A673 (cell line): ENCODE results near the gene ALPK3.

ENCODE experiments used
- EZH2 ChIP-seq: fragments of 200-600 bp; sonication (generic); IDR thresholded peaks from 2 replicates; pipeline ENCODE4 v1.6.1; 2017; ENCODE audit warnings: borderline replicate concordance, low read depth, mild to moderate bottlenecking, mixed read lengths, antibody characterized with exemption, low read length; ENCODE audit not compliant: poor library complexity, severe bottlenecking
- TF ChIP-seq, protein P1 (sequence below): fragments of 300-800, 200-600 bp; sonication (generic); conservative IDR thresholded peaks from 2 replicates; pipeline ENCODE4 v1.5.1; 2017; ENCODE audit warnings: low read depth, mild to moderate bottlenecking, antibody characterized with exemption, low read length, moderate library complexity, mixed read lengths

DNA sequence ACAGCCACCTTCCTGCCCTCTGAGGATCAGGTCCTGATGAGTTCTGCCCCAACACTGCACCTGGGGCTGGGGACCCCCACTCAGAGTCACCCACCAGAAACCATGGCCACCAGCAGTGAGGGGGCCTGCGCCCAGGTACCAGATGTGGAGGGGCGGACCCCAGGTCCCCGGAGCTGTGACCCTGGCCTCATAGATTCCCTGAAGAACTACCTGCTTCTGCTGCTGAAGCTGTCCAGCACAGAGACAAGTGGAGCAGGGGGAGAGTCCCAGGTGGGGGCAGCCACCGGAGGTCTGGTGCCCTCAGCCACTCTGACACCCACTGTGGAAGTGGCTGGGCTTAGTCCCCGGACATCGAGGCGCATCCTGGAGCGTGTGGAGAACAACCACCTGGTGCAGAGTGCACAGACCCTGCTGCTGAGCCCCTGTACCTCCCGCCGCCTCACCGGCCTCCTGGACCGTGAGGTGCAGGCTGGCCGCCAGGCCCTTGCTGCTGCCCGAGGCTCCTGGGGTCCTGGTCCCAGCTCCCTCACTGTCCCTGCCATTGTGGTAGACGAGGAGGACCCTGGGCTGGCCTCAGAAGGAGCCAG lies 40.4 kb downstream of the ALPK3 start:
- TF ChIP-seq, protein P1, sequence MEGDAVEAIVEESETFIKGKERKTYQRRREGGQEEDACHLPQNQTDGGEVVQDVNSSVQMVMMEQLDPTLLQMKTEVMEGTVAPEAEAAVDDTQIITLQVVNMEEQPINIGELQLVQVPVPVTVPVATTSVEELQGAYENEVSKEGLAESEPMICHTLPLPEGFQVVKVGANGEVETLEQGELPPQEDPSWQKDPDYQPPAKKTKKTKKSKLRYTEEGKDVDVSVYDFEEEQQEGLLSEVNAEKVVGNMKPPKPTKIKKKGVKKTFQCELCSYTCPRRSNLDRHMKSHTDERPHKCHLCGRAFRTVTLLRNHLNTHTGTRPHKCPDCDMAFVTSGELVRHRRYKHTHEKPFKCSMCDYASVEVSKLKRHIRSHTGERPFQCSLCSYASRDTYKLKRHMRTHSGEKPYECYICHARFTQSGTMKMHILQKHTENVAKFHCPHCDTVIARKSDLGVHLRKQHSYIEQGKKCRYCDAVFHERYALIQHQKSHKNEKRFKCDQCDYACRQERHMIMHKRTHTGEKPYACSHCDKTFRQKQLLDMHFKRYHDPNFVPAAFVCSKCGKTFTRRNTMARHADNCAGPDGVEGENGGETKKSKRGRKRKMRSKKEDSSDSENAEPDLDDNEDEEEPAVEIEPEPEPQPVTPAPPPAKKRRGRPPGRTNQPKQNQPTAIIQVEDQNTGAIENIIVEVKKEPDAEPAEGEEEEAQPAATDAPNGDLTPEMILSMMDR: no peak
- TF ChIP-seq EZH2: no peak
